Epithelial cell of esophagus (primary cell): Measurements from ENCODE around the gene TEX14.
A peak's percentile ranks its signal among the peaks of the same experiment; 100 is the strongest.

Experiments used
- DNase-seq: peaks from one replicate; pipeline ENCODE4 v3.0.0; 2010; ENCODE audit warnings: low read depth
- H3K4me3 ChIP-seq: 2 replicates; pipeline ENCODE4 v1.5.1; 2011; ENCODE audit warnings: mild to moderate bottlenecking, low read length, control low read depth
- CTCF ChIP-seq: IDR thresholded peaks from 2 replicates; pipeline ENCODE4 v1.5.1; 2011; ENCODE audit warnings: low read depth, mild to moderate bottlenecking, low read length, control low read depth, inconsistent platforms; ENCODE audit not compliant: insufficient read depth; ENCODE audit errors: missing control alignments

TEX14 gene

GRCh38 chr17:58534901-58535421 is 156.9 kb downstream of the TEX14 start:
- no peak for TF ChIP-seq CTCF
- peak; percentile 79 for DNase-seq
- H3K4me3 ChIP-seq: no peak overlapping the region

- H3K4me3 ChIP-seq: no peak overlapping the region
- no peak for DNase-seq
- TF ChIP-seq CTCF: no peak
Measured at GRCh38 chr17:58534331-58534730, 157.5 kb downstream of the TEX14 start.

GRCh38 chr17:58533616-58534188 is 158.1 kb downstream of the TEX14 start:
- DNase-seq: no peak
- TF ChIP-seq CTCF: no peak
- H3K4me3 ChIP-seq: no peak overlapping the region

- TF ChIP-seq CTCF: no peak
- no peak for DNase-seq
- H3K4me3 ChIP-seq: no peak overlapping the region
Measured at GRCh38 chr17:58532555-58532951, 159.3 kb downstream of the TEX14 start.

- peak; percentile 53 for DNase-seq
- H3K4me3 ChIP-seq: peak overlapping the region; percentile 28
- no peak for TF ChIP-seq CTCF
Measured at GRCh38 chr17:58531661-58532554, 159.9 kb downstream of the TEX14 start.

- no peak overlapping the region for H3K4me3 ChIP-seq
- no peak for DNase-seq
- TF ChIP-seq CTCF: no peak
Measured at GRCh38 chr17:58531122-58531521, 160.7 kb downstream of the TEX14 start.
